Renal cortex interstitium (tissue), 15 donors: ENCODE measurements around the gene NANOS2. TPM values are rescaled to one million over a fixed set of nuclear protein-coding genes. Genes with fewer than 3 reads are reported as not detected.

Experiments used
- DNase-seq, 11 donors: peaks; one replicate each; pipeline ENCODE4 v3.0.0-alpha.2; 2013; ENCODE audit warnings: low read depth in 9 of 11, low spot score in 4 of 11; ENCODE audit errors: extremely low read depth in 1 of 11
- long read RNA-seq, 16 experiments: transcript quantifications; one replicate each; lab custom pipeline, GENCODE V29; 2026
- polyA plus RNA-seq, 3 donors: library from polyadenylated mRNA; unstranded; fragments of 120-200 nt; gene quantifications; one replicate each; pipeline ENCODE4 v1.2.1, GENCODE V29; 2013; ENCODE audit not compliant: insufficient read length in 3 of 3

NANOS2 gene
- polyA plus RNA-seq = not detected
- long read RNA-seq, donor 1 = 0 reads
- long read RNA-seq, donor 2, partial matches to known transcripts = 0 of 1 reads
- long read RNA-seq, donor 2, other reads (novel, unspliced or antisense) = 0 of 1 reads
- long read RNA-seq, donor 3, partial matches to known transcripts = 0 of 1 reads
- long read RNA-seq, donor 3, other reads (novel, unspliced or antisense) = 0 of 1 reads
- long read RNA-seq, donor 4 = 0 reads
- long read RNA-seq, donor 5 = 0 reads
- long read RNA-seq, donor 6 = 0 reads
- long read RNA-seq, donor 7 = 0 reads
- long read RNA-seq, donor 8 = 0 reads
- long read RNA-seq, donor 9 = 0 reads
- long read RNA-seq, donor 10 = 0 reads
- long read RNA-seq, donor 11 = 0 reads
- long read RNA-seq, donor 12 = 0 reads
- long read RNA-seq, donor 13 = 0 reads
- long read RNA-seq, donor 14 = 0 reads
- long read RNA-seq, donor 15, partial matches to known transcripts = 0 of 1 reads
- long read RNA-seq, donor 15, other reads (novel, unspliced or antisense) = 0 of 1 reads
- long read RNA-seq, donor 16 = 0 reads

DNA sequence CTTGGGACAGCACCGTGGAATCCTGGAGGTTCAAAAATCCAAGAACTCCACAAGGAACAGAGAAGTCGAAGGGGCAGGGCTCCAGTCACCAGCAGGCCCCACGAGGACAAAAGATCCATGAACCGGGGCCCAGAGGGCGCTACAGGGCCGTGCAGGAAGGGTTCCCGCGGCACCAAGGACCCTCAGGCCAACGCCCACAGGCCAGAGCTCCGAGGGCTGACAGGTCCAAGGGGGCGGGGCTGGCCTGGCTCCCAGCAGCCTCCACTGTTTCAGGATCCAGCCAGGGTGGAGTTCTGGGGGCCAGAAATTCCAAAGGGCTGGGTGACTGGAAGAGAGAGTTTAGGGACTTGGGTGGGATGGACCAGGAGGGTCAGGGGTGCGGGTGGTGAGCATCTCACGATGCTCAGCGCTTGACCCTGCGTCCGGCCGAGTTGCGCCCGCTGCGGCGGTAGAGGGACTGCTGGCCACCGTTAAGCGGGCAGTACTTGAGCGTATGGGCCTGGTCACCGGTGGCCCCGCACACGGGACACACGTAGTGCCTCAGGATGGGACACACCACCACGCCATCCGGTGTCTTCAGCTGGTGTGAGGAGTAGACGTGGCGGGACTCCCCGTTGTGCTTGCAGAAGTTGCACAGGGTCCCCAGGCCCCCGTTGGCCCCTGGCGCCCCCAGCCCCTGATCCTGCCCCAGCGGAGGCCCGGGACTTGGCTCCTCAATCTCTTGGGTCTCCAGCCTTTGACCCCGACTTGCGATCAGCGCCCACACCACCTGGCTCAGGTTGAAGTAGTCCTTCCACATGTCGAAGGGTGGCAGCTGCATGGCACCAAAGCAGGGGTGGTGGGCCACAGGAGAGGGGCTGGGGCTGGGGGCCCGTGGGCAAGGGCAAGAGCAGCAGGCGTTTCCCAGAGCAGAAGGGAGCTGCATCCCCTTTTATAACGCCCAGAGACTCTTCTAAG lies at the start of gene NANOS2:
NANOS2 (minus strand) TSS at position 905 of the 957 bp plus-strand sequence; CDS start at position 820, 85 bp downstream.
- DNase-seq = no peak

DNA sequence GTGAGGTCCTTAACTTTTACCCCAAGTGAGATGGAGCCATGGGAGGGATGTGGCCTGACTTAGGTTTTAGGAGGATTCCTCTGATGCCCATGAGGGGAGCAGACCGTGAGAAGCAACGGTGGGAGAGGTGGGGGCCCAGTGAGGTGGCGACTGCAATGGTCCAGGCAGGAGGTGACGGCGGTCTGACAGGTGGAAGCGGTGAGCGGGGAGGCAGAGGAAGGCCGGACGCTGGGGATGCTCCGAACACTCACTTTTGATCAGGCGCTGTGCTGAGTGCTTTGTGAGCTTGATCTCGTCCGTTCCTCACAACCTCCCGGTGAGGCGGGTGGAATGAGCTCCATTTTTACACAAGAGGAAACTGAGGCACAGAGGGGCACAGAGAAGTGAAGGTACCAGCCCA lies 47.4 kb upstream of the NANOS2 start:
- DNase-seq = no peak

DNA sequence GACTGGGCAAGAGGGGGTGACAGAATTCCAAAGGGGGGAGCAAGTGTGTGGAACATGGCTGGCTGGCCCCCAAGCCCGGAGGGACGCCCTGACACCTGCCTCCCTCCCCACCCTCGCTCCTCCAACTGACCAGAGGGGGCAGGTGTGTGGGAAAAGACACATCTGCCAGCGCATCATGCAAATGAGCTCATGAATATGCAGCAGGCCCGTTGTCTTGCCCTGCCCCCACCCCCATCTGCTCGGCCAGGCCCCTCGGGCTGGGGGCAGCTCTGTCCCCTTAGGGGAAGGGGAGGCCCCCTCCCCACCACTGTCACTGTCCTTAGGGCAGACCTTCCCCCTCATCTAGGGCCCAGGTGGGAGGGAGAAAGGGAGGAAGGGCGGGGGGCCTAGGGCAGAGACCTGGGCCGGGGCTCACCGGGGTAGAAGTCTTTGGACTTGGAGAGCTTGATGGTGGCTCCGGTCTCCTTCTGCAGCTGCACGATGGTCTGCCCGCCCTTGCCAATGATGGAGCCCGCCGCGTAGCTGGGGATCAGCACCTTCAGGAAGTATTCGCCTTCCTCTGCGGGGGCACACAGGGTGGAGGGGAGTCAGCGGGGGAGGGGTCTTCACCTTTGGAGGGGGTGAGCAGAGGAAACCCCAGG lies 46.1 kb upstream of the NANOS2 start:
- no peak for DNase-seq

DNA sequence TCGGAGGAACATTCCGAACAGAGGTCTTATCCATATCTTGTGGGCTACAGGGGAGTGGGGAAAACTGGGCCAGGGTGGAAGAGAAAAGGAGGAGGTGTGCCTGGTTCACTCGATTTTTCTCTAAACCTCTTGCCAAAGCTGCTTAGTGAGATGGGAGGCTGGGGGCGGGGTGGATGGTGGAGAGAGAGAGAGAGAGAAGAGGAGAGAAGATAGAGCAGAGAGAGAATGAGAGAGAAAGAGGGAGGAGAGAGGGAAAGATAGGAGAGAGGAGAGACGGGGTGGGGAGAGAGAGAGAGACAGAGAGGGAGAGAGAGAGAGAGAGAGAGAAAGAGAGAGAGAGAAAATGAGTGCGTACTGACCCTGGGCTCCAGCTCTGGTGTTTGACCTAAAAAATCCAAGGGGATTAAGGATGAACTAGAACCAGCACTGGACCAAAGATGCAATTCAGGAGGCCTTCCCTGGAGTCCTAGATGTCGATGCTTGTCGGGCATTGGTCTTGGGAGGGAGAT lies 45.0 kb upstream of the NANOS2 start:
- no peak for DNase-seq

DNA sequence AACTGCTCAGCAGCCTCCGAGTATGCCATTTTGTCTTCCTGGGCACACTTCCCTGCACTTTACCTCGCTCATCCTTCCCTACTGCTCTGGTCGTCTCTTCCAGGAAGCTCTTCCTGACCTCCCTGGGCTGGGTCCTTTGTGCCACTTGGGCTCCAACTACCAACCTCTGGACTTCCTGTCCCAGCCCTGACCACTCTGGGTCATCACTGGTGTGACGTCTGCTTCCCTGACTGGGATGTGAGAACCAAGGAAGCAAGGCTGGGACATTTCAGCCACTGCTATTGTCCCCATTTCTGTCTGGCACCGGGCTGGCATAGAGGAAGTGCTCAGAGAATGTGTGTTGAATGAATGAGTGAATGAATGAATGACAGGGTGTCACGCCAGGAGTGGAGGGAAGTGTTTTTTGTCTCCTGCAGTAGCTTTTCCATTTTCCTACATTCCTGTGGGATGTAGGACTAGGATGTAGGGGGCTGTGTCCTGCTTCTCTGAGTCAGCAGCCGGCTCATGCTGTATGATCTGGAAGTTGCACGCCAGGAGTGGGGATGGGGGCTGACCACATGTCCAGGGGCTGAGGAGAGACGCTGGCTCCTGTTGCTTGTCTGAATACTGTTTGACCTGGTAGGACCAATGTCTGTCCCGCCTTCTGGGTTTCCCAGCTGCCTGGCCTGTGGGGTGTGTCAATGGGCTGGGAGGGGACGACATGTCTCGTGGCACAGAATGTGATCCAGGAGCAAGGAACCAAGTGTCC lies 44.4 kb upstream of the NANOS2 start:
- DNase-seq = no peak

DNA sequence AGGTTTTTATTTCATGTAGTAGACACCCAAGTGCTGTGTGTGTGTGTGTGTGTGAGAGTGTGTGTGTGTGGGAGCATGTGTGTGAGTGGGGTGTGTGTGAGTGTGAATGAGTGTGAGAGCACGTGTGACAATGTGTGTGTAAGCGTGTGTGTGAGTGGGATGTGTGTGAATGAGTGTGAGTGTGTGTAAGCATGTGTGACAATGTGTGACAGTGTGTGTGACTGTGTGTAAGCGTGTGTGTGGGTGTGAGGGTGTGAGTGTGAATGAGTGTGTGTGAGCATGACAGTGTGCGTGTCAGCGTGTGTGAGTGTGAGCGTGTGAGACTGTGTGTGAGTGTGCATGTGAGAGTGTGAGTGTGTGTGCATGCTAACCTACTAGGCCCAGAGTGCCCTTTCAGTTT lies 43.7 kb upstream of the NANOS2 start:
- DNase-seq = no peak

DNA sequence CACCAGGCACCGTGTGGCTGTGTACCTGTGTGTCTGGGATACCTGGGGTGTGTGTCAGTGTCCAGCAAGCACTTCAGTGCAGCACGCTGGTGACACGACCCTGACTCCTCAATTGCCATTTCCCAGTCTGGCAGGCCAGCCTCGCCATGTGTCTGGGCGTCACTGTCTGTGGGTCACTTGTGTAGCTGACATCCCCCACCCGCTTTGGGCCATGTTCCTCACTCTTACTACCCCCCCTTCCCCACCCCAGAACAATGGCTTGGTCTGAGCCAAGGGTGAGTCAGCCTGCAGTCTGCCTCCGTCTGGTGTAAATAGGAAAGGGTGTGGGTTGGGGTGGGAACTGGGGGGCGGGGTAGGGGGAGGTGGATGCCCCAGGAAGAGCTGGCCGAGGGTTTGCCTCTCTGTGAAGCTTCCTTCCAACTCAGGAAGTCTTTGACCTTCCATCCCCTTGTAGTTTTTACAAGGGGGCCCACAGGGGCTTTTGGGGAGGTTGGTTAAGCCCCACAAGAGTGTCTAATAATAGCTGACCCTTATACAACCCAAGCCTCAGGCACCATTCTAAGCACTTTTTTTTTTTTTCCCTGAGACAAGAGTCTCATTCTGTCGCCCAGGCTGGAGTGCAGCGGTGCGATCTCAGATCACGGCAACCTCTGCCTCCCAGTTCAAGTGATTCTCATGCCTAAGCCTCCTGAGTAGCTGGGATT lies 41.5 kb upstream of the NANOS2 start:
- peak in 2 of 11 donors; percentile 20 to 41 for DNase-seq

DNA sequence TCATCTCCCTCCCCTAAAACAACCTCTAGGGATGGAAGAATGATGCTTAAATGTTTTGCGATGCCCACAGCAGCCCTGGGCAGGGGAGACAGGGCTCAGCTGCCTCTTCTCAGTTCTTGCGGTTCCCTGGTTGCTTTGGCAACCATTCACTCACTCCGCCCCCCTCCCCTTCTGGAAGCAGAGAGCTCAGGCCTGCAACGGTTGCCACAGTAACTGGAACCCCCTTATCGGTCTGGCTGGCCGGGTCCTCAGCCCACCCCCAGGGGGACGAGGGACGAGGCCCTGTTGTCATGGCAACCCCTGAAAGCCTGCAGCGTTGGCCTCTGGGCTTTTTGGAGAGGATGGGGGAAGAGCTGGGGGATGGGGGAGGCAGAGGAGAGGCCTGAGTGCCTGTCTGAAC lies 39.6 kb upstream of the NANOS2 start:
- DNase-seq = no peak

DNA sequence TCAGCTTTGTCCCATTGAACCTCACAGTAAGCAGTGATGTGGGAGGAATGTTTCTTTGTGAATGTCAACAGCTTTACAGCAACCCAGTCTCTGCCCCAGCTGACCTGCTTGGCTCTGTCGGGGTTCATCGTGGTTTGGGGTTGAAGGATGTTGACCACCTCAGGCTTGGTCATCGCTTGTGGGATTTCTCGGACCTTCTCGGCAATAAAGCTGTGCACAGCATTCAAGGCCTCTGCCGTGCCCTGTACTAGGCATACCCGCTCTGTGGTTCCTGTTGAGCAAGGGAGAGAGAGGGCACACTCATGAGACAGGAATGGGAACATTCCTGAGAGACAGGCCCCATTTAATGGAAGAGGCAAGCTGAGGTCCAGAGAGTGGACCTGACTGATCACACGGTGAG lies 39.1 kb upstream of the NANOS2 start:
- no peak for DNase-seq

DNA sequence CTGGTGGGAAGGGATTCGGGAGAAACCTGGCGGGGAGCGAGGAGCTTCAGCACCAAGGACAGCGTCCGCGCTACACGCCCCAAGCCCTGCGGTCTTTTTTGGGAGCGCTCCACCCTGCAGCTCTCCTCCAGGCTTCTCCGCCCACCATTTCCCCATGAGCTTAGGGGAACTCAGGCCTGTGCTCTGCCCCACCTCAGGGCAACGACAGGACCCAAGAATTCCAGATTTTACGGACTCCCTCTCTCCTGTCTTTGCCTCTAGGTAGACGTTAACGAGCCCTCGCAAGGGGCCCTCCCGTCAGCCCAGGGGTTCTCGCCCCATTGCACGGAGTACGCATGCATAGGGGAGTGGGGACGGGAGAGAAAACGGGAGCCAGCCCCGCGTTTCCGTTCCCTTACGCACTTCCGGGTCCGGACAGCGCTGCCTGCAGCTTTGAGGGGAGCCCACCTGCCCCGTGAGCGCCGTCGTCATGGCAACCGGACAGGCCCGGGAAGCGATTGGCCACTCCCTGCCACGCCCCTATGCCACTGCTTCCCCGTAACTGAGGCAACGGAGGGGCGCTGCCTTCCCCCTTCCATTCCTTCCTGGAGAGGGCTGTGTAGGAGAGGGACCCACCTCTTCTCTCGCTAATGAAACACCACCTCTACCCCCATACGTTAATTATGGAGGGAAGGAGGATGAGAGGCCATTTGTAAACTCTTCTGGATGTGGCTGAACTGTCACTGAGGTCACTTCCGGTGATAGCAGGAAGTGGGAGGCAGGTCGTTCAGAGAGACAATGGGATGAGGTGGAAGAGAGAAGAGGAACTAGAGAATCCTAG lies 38.3 kb upstream of the NANOS2 start:
- peak; percentile 44 to 70 (median 62) for DNase-seq

DNA sequence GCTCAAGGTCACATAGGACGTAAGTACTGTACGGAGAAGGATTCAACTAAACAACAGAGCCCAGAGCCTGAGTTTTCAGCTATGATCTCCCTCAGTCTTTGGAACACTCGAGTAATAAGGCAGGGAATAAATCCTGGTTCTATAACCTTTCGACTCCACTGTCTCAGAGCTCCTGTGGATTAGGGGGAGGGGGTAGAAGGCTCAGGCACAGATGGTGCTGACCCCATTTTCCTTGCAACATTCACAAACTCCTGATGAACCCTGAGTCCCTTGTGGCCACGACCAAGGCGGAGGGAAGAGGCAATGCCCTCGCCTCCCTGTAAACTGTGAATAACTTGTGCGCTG lies 37.7 kb upstream of the NANOS2 start:
- DNase-seq = no peak

DNA sequence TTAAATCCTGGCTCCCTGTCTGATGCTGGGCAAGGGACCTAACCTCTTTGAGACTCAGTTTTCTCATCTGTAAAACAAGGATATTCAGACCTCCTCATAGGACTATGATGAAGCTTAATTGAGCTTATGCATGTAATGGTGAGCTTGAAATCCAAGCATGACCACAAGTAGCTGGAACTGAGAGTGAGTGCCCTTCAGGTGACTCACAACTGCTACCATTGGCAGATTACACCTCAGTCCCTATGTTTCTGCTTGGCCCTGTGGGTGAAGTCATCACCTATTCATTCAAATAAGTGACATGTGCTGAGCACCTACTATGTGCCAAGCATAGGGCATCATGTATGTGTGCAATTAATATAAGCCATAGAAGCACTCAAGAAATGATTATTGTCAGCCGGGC lies 33.3 kb upstream of the NANOS2 start:
- no peak for DNase-seq

DNA sequence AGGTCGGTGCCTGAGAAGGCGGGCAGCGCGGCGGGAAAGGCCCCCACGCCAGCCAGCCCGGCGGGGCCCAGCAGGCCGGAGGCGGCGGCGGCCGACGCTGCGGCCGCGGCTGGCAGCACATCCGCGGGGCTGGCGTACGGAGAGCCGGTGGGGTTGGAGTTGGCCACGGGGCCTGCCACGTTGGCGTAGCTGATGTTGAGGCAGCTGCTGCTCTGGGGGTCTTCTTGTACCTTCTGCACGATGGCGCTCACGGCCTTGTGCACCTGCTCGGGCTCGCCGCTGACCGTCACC lies 25.9 kb upstream of the NANOS2 start:
- no peak for DNase-seq

DNA sequence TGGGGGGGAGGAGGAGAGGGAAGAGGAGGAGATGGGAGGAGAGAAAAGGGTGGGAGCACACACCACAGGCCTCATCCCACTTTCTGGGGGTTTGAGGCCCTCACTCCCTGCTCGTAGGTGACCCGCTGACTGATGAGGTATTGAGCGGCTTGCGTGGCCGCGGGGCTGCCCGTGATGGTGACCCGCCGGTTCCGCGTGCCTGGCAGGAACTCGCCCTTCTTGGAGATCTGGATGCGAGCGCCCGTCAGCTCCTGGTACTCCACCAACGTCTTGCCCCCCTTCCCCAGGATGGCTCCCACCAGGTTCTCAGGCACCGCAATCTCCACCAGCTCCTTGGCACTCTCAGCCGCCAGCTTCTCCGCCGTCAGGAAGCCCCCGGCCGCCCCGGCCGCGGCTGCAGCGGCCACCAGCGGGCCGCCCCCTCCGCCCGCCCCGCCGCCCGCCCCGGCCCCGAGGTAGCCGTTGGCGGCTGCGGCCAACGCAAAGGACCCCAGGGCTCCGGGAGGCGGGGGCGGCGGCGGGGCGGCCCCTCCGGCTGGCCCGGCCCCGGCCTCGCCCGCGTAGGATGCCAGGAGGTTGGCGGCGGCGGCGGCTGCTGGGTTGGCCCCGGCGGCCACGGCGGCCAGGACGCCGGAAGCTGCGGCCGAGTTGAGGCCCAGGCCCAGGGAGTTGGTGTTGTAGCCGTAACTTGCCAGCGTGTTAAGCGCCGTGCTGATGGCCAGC lies 25.4 kb upstream of the NANOS2 start:
- no peak for DNase-seq

DNA sequence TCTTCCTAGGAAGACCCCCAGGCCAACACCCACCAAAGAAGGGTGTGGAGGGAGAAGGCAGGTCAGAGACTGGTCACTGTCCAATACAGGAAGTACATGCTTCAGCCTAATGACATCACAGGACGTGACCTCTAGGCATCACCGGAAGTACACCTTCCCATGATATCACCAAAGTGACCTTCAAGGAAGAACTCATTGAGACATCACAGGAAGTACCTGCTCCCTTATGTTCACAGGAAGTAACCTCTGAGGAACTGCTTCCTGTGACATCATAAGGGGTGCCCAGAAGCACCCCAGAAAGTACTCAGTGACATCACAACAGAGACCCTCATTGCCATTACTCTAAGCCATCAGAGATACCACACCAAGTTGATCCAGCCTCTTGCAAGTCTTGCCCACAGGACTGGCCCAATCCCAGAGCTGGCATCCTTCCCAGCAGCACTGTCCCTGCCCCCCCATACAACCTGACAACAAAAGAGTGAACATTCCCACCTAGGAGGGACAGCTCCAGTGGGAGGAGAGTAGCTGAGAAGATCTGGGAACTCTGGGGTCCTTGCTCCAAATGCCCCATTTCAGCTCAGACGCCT lies 24.2 kb upstream of the NANOS2 start:
- no peak for DNase-seq

DNA sequence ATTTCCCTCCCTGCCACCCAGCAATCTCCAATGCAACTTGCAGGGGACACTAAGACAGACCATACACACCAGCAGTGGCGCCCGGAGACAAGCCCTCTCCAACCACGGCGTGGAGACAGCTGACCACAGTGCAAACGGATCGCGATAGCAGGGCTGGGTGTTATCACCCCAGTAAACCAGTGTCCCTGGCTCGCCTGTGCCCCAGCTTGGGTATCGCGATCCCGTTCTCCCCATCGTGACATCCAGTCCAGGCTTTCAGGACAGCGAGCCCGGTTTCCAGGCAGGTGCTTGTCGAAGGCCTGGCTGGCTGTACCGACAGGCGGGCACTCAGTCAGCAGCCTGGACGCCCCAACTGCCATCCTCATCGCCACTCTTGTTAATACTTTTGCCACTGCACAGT lies 20.7 kb upstream of the NANOS2 start:
- DNase-seq = no peak
